DOHH2 (cell line): ENCODE data around the gene PPP2R5B.

Experiments used
- CTCF ChIP-seq: fragments of 200-600 bp; sonication (generic); IDR thresholded peaks from one replicate; pipeline ENCODE4 v1.5.1; 2014; ENCODE audit warnings: antibody characterized with exemption, mild to moderate bottlenecking, low read depth, low read length; ENCODE audit not compliant: poor library complexity, severe bottlenecking
- EZH2phosphoT487 ChIP-seq: fragments of 200-600 bp; sonication (generic); IDR thresholded peaks from 2 replicates; pipeline ENCODE4 v1.6.1; 2017; ENCODE audit warnings: borderline replicate concordance, mild to moderate bottlenecking, antibody characterized with exemption, low read length, moderate library complexity, mixed read lengths

GRCh38 chr11:64932324-64932723 is 7.8 kb downstream of the PPP2R5B start:
- TF ChIP-seq CTCF = no peak
- no peak for TF ChIP-seq EZH2phosphoT487
